OCI-LY3 (cell line): ENCODE measurements around the gene ACACA.

ENCODE experiments used
- H2AFZ ChIP-seq: fragments of 200-600, 300-600 bp; shearing (Covaris generic); 2 replicates; pipeline ENCODE4 v1.6.0; 2014; ENCODE audit warnings: antibody characterized with exemption, low read depth, low read length
- H3K27ac ChIP-seq: fragments of 200-600, 300-600 bp; sonication (generic); 2 replicates; pipeline ENCODE4 v1.5.1; 2014; ENCODE audit warnings: mild to moderate bottlenecking, low read length, moderate library complexity, mixed read lengths
- H3K27me3 ChIP-seq: fragments of 200-600, 300-600 bp; sonication (generic); 2 replicates; pipeline ENCODE4 v1.6.1; 2014; ENCODE audit warnings: low read depth, low read length, mixed read lengths
- H3K36me3 ChIP-seq: fragments of 200-600, 300-600 bp; sonication (generic); replicated peaks from 2 replicates; pipeline ENCODE3; 2014; ENCODE audit warnings: low read depth, low read length, mixed read lengths
- H3K4me1 ChIP-seq: fragments of 300-600, 200-600 bp; sonication (generic); 2 replicates; pipeline ENCODE4 v1.6.1; 2014; ENCODE audit warnings: low read length, mixed read lengths
- H3K4me2 ChIP-seq: fragments of 200-600, 300-600 bp; sonication (generic); 2 replicates; pipeline ENCODE4 v1.6.1; 2014; ENCODE audit warnings: low read length, mixed read lengths
- H3K4me3 ChIP-seq: fragments of 300-600, 200-600 bp; sonication (generic); 2 replicates; pipeline ENCODE4 v1.5.1; 2014; ENCODE audit warnings: antibody characterized with exemption, mild to moderate bottlenecking, low read length, moderate library complexity
- H3K79me2 ChIP-seq: fragments of 300-600, 200-600 bp; shearing (Covaris generic); 2 replicates; pipeline ENCODE4 v1.6.1; 2014; ENCODE audit warnings: mild to moderate bottlenecking, low read length, mixed read lengths
- H3K9ac ChIP-seq: fragments of 300-600, 200-600 bp; shearing (Covaris generic); 2 replicates; pipeline ENCODE4 v1.6.0; 2014; ENCODE audit warnings: mild to moderate bottlenecking, low read length, moderate library complexity
- H3K9me3 ChIP-seq: fragments of 200-600, 300-600 bp; shearing (Covaris generic); 2 replicates; pipeline ENCODE4 v1.6.1; 2014; ENCODE audit warnings: low read length, mixed read lengths; ENCODE audit not compliant: insufficient read depth
- H4K20me1 ChIP-seq: fragments of 200-600, 300-600 bp; sonication (generic); 2 replicates; pipeline ENCODE4 v1.6.1; 2016; ENCODE audit warnings: low read length, mixed read lengths; ENCODE audit not compliant: insufficient read depth
- EZH2phosphoT487 ChIP-seq: fragments of 200-600 bp; shearing (Covaris generic); IDR thresholded peaks from 2 replicates; pipeline ENCODE4 v1.6.1; 2018; ENCODE audit warnings: antibody characterized with exemption, mixed run types, low read depth
- TF ChIP-seq, protein P1 (sequence below): fragments of 200-600, 300-600 bp; sonication (generic); IDR thresholded peaks from 2 replicates; pipeline ENCODE4 v1.5.1; 2014; ENCODE audit warnings: antibody characterized with exemption, low read length, low read depth

ACACA gene

DNA sequence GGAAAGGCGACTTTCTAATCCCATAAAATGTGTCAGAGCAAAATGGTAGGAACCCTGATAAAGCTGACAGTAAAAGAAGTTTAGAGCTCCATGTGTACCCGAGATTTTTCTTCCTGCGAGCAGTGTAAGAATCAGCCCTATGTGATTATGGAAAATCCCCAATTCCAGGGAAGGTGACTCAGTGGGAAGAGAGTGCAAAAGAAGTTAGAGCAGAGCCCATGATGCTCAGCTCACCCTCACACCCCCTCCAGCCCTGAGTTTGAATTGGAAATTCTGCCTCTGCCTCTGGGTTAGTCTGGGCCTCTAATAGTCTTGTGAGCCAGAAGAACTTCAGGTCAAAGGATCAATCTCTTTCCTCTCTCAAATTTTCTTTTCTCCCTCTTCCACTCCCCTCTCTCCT, 18.4 kb downstream of the ACACA start:
- Histone ChIP-seq H3K4me2 (no peak overlapping the region), H4K20me1 (0 out of 2 replicates have a peak, but pooled peaks cover 4% of the 10 kb centered on the region)
- TF ChIP-seq, protein P1, sequence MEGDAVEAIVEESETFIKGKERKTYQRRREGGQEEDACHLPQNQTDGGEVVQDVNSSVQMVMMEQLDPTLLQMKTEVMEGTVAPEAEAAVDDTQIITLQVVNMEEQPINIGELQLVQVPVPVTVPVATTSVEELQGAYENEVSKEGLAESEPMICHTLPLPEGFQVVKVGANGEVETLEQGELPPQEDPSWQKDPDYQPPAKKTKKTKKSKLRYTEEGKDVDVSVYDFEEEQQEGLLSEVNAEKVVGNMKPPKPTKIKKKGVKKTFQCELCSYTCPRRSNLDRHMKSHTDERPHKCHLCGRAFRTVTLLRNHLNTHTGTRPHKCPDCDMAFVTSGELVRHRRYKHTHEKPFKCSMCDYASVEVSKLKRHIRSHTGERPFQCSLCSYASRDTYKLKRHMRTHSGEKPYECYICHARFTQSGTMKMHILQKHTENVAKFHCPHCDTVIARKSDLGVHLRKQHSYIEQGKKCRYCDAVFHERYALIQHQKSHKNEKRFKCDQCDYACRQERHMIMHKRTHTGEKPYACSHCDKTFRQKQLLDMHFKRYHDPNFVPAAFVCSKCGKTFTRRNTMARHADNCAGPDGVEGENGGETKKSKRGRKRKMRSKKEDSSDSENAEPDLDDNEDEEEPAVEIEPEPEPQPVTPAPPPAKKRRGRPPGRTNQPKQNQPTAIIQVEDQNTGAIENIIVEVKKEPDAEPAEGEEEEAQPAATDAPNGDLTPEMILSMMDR = no peak
- TF ChIP-seq EZH2phosphoT487 = no peak

GRCh38 chr17:37386462-37386861, 20.2 kb downstream of the ACACA start:
- Histone ChIP-seq H2AFZ (no peak overlapping the region), H3K27me3 (0 out of 2 replicates have a peak, but pooled peaks cover 4% of the 10 kb centered on the region), H3K4me1 (peaks cover 5% of the 10 kb centered on the region), H3K27ac (no peak overlapping the region), H3K4me2 (no peak overlapping the region), H4K20me1 (0 out of 2 replicates have a peak, but pooled peaks cover 2% of the 10 kb centered on the region), H3K9ac (no peak overlapping the region), H3K9me3 (no peaks in the 10 kb centered on the region), H3K36me3 (no peaks in the 10 kb centered on the region), H3K79me2 (no peaks in the 10 kb centered on the region), H3K4me3 (no peak overlapping the region)
- TF ChIP-seq, protein P1 = no peak

More for the DNA sequence above, 18.4 kb downstream of the ACACA start:
- Histone ChIP-seq H3K36me3 (no peaks in the 10 kb centered on the region), H3K4me3 (no peak overlapping the region), H3K4me1 (peaks cover 19% of the 10 kb centered on the region), H3K27me3 (0 out of 2 replicates have a peak, but pooled peaks cover 6% of the 10 kb centered on the region), H2AFZ (no peak overlapping the region), H3K9me3 (no peaks in the 10 kb centered on the region), H3K9ac (no peak overlapping the region), H3K27ac (no peak overlapping the region), H3K79me2 (no peaks in the 10 kb centered on the region)

- Histone ChIP-seq H2AFZ (no peak overlapping the region), H3K4me3 (no peak overlapping the region), H3K4me1 (no peaks in the 10 kb centered on the region), H3K9ac (no peak overlapping the region), H3K79me2 (no peaks in the 10 kb centered on the region), H3K4me2 (no peak overlapping the region), H4K20me1 (no peaks in the 10 kb centered on the region), H3K27me3 (no peaks in the 10 kb centered on the region), H3K27ac (no peak overlapping the region), H3K9me3 (no peaks in the 10 kb centered on the region), H3K36me3 (no peaks in the 10 kb centered on the region)
- TF ChIP-seq, protein P1 = no peak
- TF ChIP-seq EZH2phosphoT487 = no peak
Observed at GRCh38 chr17:37385474-37385990, 21.1 kb downstream of the ACACA start.

DNA sequence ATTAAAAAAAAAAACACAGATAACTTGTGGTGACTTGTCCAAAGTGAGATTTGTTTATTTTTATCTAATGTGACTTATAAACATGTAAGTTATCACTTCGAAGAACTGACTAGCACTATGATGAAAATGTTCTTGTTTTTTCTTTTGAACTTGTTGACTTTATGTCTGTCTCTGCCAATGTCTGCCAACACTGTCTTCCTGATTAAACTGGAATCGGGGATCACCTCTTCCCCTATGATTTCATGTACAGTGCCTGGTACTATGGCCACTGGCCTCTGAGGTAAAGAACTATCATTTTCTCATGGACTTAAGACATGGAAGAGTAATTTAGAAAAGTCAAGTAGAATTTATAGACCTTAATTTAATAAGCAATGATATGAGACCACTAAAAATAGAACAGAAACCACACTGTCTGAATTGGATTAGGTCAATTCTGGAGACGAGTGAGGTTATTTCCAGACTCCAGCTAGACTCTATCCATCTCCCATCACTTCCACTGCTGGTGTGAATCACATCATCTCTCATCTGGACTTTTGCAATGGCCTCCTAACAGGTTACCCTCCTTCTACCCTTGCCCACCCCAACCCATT, 22.0 kb downstream of the ACACA start:
- TF ChIP-seq, protein P1 = no peak
- TF ChIP-seq EZH2phosphoT487 = no peak
- Histone ChIP-seq H3K4me1 (no peaks in the 10 kb centered on the region), H3K9me3 (no peaks in the 10 kb centered on the region), H3K79me2 (no peaks in the 10 kb centered on the region), H3K4me3 (no peak overlapping the region), H3K27ac (no peak overlapping the region), H3K9ac (no peak overlapping the region), H4K20me1 (no peaks in the 10 kb centered on the region), H3K4me2 (no peak overlapping the region), H3K36me3 (no peaks in the 10 kb centered on the region), H3K27me3 (no peaks in the 10 kb centered on the region), H2AFZ (no peak overlapping the region)
